ENCODE results near the gene DIPK1C.

Gene DIPK1C

GRCh38 chr18:74430806-74431571 lies 26.1 kb downstream of the DIPK1C start:
- Mint-ChIP-seq H3K27ac (peak overlapping the region; percentile 50), H3K4me3 (no peak overlapping the region), H3K27me3 (ENCODE audit: low read depth, poor library complexity) (peaks cover 35% of the 10 kb centered on the region), H3K36me3 (ENCODE audit: low read depth) (no peaks in the 10 kb centered on the region), H3K9me3 (peaks cover 7% of the 10 kb centered on the region), H3K4me1 (peaks cover 44% of the 10 kb centered on the region)
- DNase-seq = no peak
- no peak for TF ChIP-seq CTCF (IDR thresholded peaks at IDR 0.05)

GRCh38 chr18:74430231-74430630 lies 26.9 kb downstream of the DIPK1C start:
- Mint-ChIP-seq H3K36me3 (ENCODE audit: low read depth) (no peaks in the 10 kb centered on the region), H3K27me3 (ENCODE audit: low read depth, poor library complexity) (peaks cover 36% of the 10 kb centered on the region), H3K9me3 (peaks cover 13% of the 10 kb centered on the region), H3K27ac (no peak overlapping the region), H3K4me3 (no peak overlapping the region), H3K4me1 (peaks cover 42% of the 10 kb centered on the region)
- TF ChIP-seq CTCF (IDR thresholded peaks at IDR 0.05) = no peak
- DNase-seq = no peak

DNA sequence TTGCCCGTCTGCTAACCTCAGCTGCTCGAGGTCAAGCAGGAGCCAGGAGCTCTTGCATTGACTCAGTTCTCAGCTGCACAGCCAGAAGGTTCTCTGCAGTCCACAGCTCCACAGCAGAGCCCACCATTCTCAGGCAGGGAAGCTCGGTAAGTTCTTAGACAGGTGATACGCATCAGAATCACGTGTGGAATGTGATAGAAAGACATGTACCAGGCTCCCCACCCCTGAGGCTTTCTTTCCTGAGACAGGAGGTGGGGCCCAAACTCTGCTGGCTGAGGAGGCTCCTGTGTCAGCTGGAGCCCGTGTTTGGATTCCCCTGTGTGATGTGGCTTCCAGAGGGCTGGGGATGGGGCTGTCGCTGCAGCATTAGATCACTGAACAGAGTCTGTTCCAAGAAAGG lies 28.0 kb downstream of the DIPK1C start:
- Mint-ChIP-seq H3K4me3 (no peak overlapping the region), H3K9me3 (peaks cover 22% of the 10 kb centered on the region), H3K36me3 (ENCODE audit: low read depth) (peaks cover 6% of the 10 kb centered on the region), H3K27me3 (ENCODE audit: low read depth, poor library complexity) (peaks cover 32% of the 10 kb centered on the region), H3K27ac (peak overlapping the region; percentile 34), H3K4me1 (peaks cover 44% of the 10 kb centered on the region)
- TF ChIP-seq CTCF (IDR thresholded peaks at IDR 0.05) = no peak
- no peak for DNase-seq

GRCh38 chr18:74427442-74428112 lies 29.5 kb downstream of the DIPK1C start:
- Mint-ChIP-seq H3K27me3 (ENCODE audit: low read depth, poor library complexity) (peaks cover 27% of the 10 kb centered on the region), H3K4me3 (no peak overlapping the region), H3K9me3 (peaks cover 25% of the 10 kb centered on the region), H3K4me1 (peaks cover 50% of the 10 kb centered on the region), H3K27ac (peak overlapping the region; percentile 23), H3K36me3 (ENCODE audit: low read depth) (peaks cover 8% of the 10 kb centered on the region)
- TF ChIP-seq CTCF (IDR thresholded peaks at IDR 0.05) = no peak
- no peak for DNase-seq

GRCh38 chr18:74425876-74426275 lies 31.2 kb downstream of the DIPK1C start:
- no peak for TF ChIP-seq CTCF (IDR thresholded peaks at IDR 0.05)
- Mint-ChIP-seq H3K27ac (peak overlapping the region; percentile 67), H3K9me3 (peaks cover 24% of the 10 kb centered on the region), H3K27me3 (ENCODE audit: low read depth, poor library complexity) (peaks cover 22% of the 10 kb centered on the region), H3K36me3 (ENCODE audit: low read depth) (peaks cover 8% of the 10 kb centered on the region), H3K4me3 (no peak overlapping the region), H3K4me1 (peaks cover 43% of the 10 kb centered on the region)
- DNase-seq = no peak

Measured in nephron progenitor cell (in vitro differentiated cells).